ENCODE measurements around the gene PELI3. TPM values are rescaled to one million over a fixed set of nuclear protein-coding genes. Genes with fewer than 3 reads are reported as not detected.

Gene PELI3
- total and polyA plus RNA-seq, 2 of the 8 experiments (the other 6 are each of a cell fraction or from before 2014, with no cell fraction given) = 5.2 to 7.6 TPM

GRCh38 chr11:66418168-66418985 lies 48.3 kb upstream of the PELI3 start (continued):
- TF ChIP-seq SP2 (IDR thresholded peaks at IDR 0.05; ENCODE audit: low read length) (no peak), SP1 (IDR thresholded peaks at IDR 0.05; ENCODE audit: low read depth, low read length) (0 out of 2 replicates have a peak, but pooled peaks have one; percentile 37), EZH2 (IDR thresholded peaks at IDR 0.05; ENCODE audit: low read depth, low read length, severe bottlenecking) (no peak), TCF12 (IDR thresholded peaks at IDR 0.05; ENCODE audit: low read depth, low read length) (no peak), TEAD4 (IDR thresholded peaks at IDR 0.05; ENCODE audit: low read depth, low read length) (no peak), KDM5A (IDR thresholded peaks at IDR 0.05; ENCODE audit: low read length) (no peak), RBBP5 (IDR thresholded peaks at IDR 0.05; ENCODE audit: borderline replicate concordance, low read depth, low read length) (peak; percentile 24; the same call in 1 of the 2 replicates), E2F6 (IDR thresholded peaks at IDR 0.05) (no peak), USF2 (IDR thresholded peaks at IDR 0.05; ENCODE audit: low read length) (no peak), PHF8 (conservative IDR thresholded peaks at IDR 0.05; ENCODE audit: low read depth, low read length) (no peak), CBX5 (IDR thresholded peaks at IDR 0.05; ENCODE audit: low read depth, low read length) (no peak), POU5F1 (IDR thresholded peaks at IDR 0.05; ENCODE audit: low read depth, low read length) (no peak), KDM1A (IDR thresholded peaks at IDR 0.05; ENCODE audit: borderline replicate concordance, low read length) (no peak)
